ENCODE data around the gene GLYAT.

Gene GLYAT

GRCh38 chr11:58676563-58677135 lies 55.1 kb downstream of the GLYAT start:
- DNase-seq = no peak

- DNase-seq = no peak
Observed at GRCh38 chr11:58675334-58676155, 56.2 kb downstream of the GLYAT start.

- DNase-seq = no peak
Observed at GRCh38 chr11:58674609-58675008, 57.1 kb downstream of the GLYAT start.

- DNase-seq = no peak
Observed at GRCh38 chr11:58671983-58672633, 59.6 kb downstream of the GLYAT start.

GRCh38 chr11:58659910-58660570 lies 71.7 kb downstream of the GLYAT start:
- DNase-seq = no peak

- DNase-seq = no peak
Observed at GRCh38 chr11:58659404-58659803, 72.3 kb downstream of the GLYAT start.

All from SHP77 treated with DMSO at 0.1 percent for 48 hours (cell line).